ENCODE data around the gene UBTD1.

- TF ChIP-seq POLR2AphosphoS5 (IDR thresholded peaks at IDR 0.05; ENCODE audit: low read depth, low read length) (no peak), TAF1 (IDR thresholded peaks at IDR 0.05; ENCODE audit: low read depth, low read length) (no peak)
These were observed 39.7 kb downstream of the UBTD1 start for GRCh38 chr10:97538411-97538810.
